ENCODE measurements around the gene KRT6A. TPM values are rescaled to one million over a fixed set of nuclear protein-coding genes. Genes with fewer than 3 reads are reported as not detected.

KRT6A gene
- total and polyA plus RNA-seq, 2 of the 8 experiments (the other 6 are each of a cell fraction or from before 2014, with no cell fraction given) = 0.11 TPM; not detected in 1

DNA sequence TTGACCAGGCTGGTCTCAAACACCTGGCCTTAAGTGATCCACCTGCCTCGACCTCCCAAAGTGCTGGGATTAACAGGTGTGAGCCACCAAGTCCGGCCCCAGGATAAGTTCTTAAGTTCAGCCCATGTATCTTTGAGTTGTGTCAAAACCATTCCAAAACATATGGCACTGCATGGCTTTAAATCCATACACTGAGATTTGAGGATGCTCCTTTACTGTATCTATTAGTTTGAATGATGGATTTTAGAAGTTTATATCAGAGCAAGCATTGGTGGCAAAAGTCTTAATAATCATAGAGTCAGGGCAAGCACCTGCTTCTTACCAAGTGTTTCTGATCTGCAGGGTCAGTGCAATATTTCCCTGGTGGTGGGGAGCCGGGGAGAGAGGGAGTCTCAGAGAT lies 47.2 kb downstream of the KRT6A start:
- POLR2A ChIA-PET (ENCODE audit: partially characterized antibody) = no interaction called here
- H3K79me1 ChIP-seq (ENCODE audit: low read depth, low read length) = no peaks in the 10 kb centered on the region
- CTCF ChIA-PET (ENCODE audit: partially characterized antibody) = interaction anchor here (1.1 kb wide), 1 partner anchor 50 kb away, joined by 4 read pairs; no protein-coding TSS in a partner anchor
- TF ChIP-seq RAD21 (IDR thresholded peaks at IDR 0.05 in 1 of 2, conservative IDR thresholded peaks at IDR 0.05 in 1 of 2; ENCODE audit: low read depth in 2 of 2, low read length in 2 of 2) = no peak
- TF ChIP-seq GTF2F1 (IDR thresholded peaks at IDR 0.05; ENCODE audit: borderline replicate concordance, low read depth, low read length) = no peak
- no peak for TF ChIP-seq NANOG (IDR thresholded peaks at IDR 0.05; ENCODE audit: insufficient read depth, low read depth, low read length, poor library complexity, severe bottlenecking)
- TF ChIP-seq SIRT6 (IDR thresholded peaks at IDR 0.05; ENCODE audit: low read length) = no peak
- TF ChIP-seq POU5F1 (IDR thresholded peaks at IDR 0.05; ENCODE audit: low read depth, low read length) = no peak
- TF ChIP-seq ZNF274 (IDR thresholded peaks at IDR 0.05; ENCODE audit: borderline replicate concordance, extremely low read depth, low read length) = no peak
- TF ChIP-seq TCF12 (IDR thresholded peaks at IDR 0.05; ENCODE audit: low read depth, low read length) = no peak
- no peak for TF ChIP-seq JUN (IDR thresholded peaks at IDR 0.05; ENCODE audit: low read depth, low read length)
- no peak for TF ChIP-seq MAFK (IDR thresholded peaks at IDR 0.05; ENCODE audit: low read depth, low read length)
- TF ChIP-seq, protein P1, sequence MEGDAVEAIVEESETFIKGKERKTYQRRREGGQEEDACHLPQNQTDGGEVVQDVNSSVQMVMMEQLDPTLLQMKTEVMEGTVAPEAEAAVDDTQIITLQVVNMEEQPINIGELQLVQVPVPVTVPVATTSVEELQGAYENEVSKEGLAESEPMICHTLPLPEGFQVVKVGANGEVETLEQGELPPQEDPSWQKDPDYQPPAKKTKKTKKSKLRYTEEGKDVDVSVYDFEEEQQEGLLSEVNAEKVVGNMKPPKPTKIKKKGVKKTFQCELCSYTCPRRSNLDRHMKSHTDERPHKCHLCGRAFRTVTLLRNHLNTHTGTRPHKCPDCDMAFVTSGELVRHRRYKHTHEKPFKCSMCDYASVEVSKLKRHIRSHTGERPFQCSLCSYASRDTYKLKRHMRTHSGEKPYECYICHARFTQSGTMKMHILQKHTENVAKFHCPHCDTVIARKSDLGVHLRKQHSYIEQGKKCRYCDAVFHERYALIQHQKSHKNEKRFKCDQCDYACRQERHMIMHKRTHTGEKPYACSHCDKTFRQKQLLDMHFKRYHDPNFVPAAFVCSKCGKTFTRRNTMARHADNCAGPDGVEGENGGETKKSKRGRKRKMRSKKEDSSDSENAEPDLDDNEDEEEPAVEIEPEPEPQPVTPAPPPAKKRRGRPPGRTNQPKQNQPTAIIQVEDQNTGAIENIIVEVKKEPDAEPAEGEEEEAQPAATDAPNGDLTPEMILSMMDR (IDR thresholded peaks at IDR 0.05; ENCODE audit: control extremely low read depth in 1 of 3, insufficient read depth in 1 of 3, low read depth in 1 of 3, low read length in 3 of 3) = no peak
- no peak for TF ChIP-seq KDM5A (IDR thresholded peaks at IDR 0.05; ENCODE audit: low read length)
- TF ChIP-seq NRF1 (IDR thresholded peaks at IDR 0.05; ENCODE audit: low read depth, low read length) = no peak

More for the DNA sequence above, 47.2 kb downstream of the KRT6A start:
- Histone ChIP-seq H2BK120ac (replicated peaks; ENCODE audit: low read depth, low read length) (no peak overlapping the region), H3K4me1 (replicated peaks in 1 of 4; ENCODE audit: control insufficient read depth in 3 of 4, insufficient read depth in 4 of 4, low read length in 3 of 4) (peaks cover 0 to 5% (median 3%) of the 10 kb centered on the region in 4 experiments; a peak in 3 of 7 replicates), H4K5ac (ENCODE audit: insufficient read length, low read depth, low read length) (no peak overlapping the region), H4K91ac (replicated peaks; ENCODE audit: insufficient read length, low read length) (no peak overlapping the region), H3K4me3 (ENCODE audit: extremely low read depth in 1 of 4, insufficient read depth in 2 of 4, low read depth in 3 of 4, low read length in 4 of 4) (no peak overlapping the region), H3K23me2 (ENCODE audit: low read depth, low read length) (no peaks in the 10 kb centered on the region), H3K9me3 (ENCODE audit: insufficient read depth in 2 of 2, low read depth in 1 of 2, low read length in 1 of 2) (peaks cover 5 to 6% of the 10 kb centered on the region in 2 experiments; a peak in 3 of 4 replicates), H3K79me2 (ENCODE audit: control insufficient read depth in 1 of 2, insufficient read depth in 2 of 2, low read length in 2 of 2) (no peaks in the 10 kb centered on the region), H3K56ac (replicated peaks; ENCODE audit: insufficient read length, low read depth, low read length) (no peak overlapping the region), H3K4me2 (ENCODE audit: insufficient read depth in 1 of 2, low read depth in 2 of 2, low read length in 2 of 2) (no peak overlapping the region), H3K27ac (ENCODE audit: low read depth, low read length) (no peak overlapping the region), H2BK15ac (ENCODE audit: low read length) (no peak overlapping the region), H3K23ac (ENCODE audit: insufficient read length) (no peak overlapping the region), H3K14ac (ENCODE audit: insufficient read length) (no peak overlapping the region), H4K20me1 (replicated peaks in 1 of 2; ENCODE audit: control insufficient read depth in 1 of 2, insufficient read depth in 2 of 2, low read length in 2 of 2) (no peaks in the 10 kb centered on the region), H3K36me3 (ENCODE audit: control insufficient read depth in 2 of 4, insufficient read depth in 4 of 4, low read length in 3 of 4) (no peaks in the 10 kb centered on the region), H3K9ac (replicated peaks in 1 of 4; ENCODE audit: extremely low read depth in 1 of 4, low read depth in 3 of 4, low read length in 3 of 4) (no peak overlapping the region), H2BK5ac (ENCODE audit: low read depth, low read length) (no peak overlapping the region), H2BK20ac (ENCODE audit: low read length) (no peak overlapping the region), H2BK12ac (ENCODE audit: low read depth, low read length) (no peak overlapping the region), H3K4ac (replicated peaks; ENCODE audit: insufficient read length, low read depth, low read length) (no peak overlapping the region), H2AFZ (ENCODE audit: low read length) (no peak overlapping the region), H3K18ac (ENCODE audit: extremely low read depth, low read length) (no peak overlapping the region), H2AK5ac (ENCODE audit: low read depth, low read length) (no peak overlapping the region), H3K27me3 (replicated peaks in 1 of 4; ENCODE audit: control insufficient read depth in 3 of 4, extremely low read depth in 1 of 4, insufficient read depth in 3 of 4, low read length in 3 of 4) (no peaks in the 10 kb centered on the region), H4K8ac (ENCODE audit: extremely low read depth, insufficient read depth, low read length) (no peak overlapping the region)
- 55% methylated on average over 3 of the region's 3 CpGs; no CpG with 5 or more reads in 1 of the 2 experiments for WGBS, 2 experiments (ENCODE audit: extremely low coverage in 1 of 2, insufficient coverage in 1 of 2, insufficient read length in 1 of 2, insufficient replicate concordance in 2 of 2, low coverage in 1 of 2, low lambda C conversion rate in 2 of 2, missing lambda C conversion rate in 1 of 2)
- FAIRE-seq (no peak), DNase-seq (ENCODE audit: low read depth in 1 of 2, low spot score in 2 of 2) (no peak)
